IPS-18c (cell line): ENCODE results near the gene SLC7A5.
"Not testable (repeated sequence)": the region's sequence is repeated elsewhere in the genome, so short reads cannot be mapped to it uniquely, and the experiment has no call there.

Experiments used
- H3K4me3 ChIP-seq: 2 replicates; pipeline ENCODE4 v1.7.0; 2013; ENCODE audit warnings: low read depth, mild to moderate bottlenecking, low read length, moderate library complexity; ENCODE audit not compliant: insufficient read depth
- H3K9me3 ChIP-seq: one replicate; pipeline ENCODE4 v1.6.1; 2013; ENCODE audit warnings: mild to moderate bottlenecking, low read length, moderate library complexity; ENCODE audit not compliant: control insufficient read depth, insufficient read depth

Gene SLC7A5

DNA sequence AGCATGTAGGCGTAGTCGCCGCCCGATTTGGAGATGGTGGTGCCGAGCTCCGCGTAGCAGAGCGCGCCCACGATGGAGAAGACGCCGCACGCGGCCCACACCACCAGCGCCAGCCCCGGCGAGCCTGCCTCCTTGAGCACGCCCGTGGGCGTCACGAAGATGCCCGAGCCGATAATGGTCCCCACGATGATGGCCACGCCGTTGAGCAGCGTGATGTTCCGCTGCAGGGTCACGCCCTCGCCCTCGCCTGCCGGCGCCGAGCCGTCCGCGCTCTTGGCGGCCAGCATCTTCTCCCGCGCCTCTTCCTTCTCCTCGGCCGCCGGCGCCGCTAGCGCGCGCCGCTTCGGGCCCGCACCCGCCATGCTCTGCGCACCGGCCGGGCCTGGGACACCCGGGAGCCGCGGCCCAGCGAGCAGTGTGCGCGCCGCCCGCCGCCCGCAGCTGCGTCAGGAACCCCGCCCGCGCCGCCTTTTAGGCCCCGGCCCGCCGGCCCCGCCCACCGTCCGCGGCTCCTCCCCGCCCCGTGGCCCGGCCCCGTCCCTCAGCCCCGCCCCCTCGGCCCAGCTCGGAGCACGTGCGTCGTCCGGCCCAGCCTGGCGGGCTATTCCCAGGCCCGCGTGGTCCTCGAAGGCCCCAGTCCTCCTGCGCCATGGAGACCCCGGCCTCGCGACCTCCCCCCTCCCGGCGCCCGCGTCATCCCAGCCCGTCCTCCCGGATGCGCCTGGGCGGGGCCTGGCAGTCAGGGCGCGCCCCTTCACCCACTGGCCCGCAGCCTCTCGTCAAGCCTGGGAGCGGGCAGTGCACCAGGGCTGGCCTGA is at the start of gene SLC7A5:
TSS of gene SLC7A5 (minus strand) at position 447 of the 818 bp plus-strand sequence. CDS start at position 362, 85 bp downstream.
- H3K9me3 ChIP-seq: not testable (repeated sequence)
- H3K4me3 ChIP-seq: peak within 1 kb of the TSS; percentile 31

- no peak overlapping the region for H3K4me3 ChIP-seq
- no peaks in the 10 kb centered on the region for H3K9me3 ChIP-seq
Measured at GRCh38 chr16:87918338-87918737, 49.0 kb upstream of the SLC7A5 start.

GRCh38 chr16:87917503-87917902 is 48.2 kb upstream of the SLC7A5 start:
- Histone ChIP-seq H3K9me3 (no peaks in the 10 kb centered on the region), H3K4me3 (no peak overlapping the region)

DNA sequence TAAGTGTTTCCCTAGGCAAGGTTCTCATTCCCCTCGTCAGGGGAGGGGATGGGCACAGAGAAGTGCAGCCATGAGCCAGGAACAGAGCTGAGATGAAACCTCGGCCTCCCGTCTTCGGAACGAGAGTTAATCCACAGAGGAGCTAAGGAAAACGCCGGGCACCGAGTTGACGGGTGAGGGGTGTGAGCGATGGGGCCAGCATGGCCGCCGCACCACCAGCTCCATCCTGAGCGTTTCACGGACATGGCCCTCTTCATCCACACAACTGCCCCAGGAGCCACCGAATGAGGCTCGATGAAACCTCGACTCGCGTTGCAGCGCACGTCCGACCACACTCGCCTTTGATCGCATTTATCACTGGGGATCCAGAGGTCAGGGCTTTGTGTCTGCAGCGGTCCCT is 45.5 kb upstream of the SLC7A5 start:
- Histone ChIP-seq H3K9me3 (no peaks in the 10 kb centered on the region), H3K4me3 (no peak overlapping the region)

DNA sequence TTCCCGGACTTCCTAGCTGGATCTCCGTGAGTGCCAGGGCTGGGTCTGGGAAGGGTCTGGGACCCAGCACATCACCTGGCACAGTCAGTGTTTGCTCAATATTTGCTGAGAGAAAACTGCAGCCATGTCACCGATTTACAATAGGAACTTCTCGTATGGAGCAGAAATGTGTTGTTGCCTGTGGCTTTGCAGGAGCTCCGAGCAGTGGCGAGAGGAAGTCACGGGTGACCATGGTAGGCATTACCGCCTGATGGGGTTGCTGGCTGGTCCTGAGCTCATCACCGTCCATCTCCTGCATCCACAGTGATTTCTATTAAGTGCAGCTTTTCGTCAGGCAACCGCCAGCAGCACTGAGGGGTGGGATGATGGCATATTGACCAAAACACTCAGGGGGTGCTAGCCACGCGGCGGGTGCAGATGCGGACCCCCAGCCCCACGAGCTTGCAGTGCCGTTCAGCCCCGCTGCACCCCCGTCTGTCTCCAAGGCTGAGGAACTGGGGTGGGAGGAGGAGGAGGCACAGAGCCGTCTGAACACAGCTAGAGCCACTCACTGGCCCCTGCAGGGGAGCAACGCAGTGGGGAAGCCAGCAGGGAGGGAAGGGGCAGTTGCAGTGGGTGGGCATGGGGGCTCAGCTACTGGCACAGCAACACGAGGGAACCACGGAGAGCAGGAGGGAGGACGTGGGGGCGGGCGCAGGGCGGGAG is 44.9 kb upstream of the SLC7A5 start:
- not testable (repeated sequence) for H3K9me3 ChIP-seq, H3K4me3 ChIP-seq

- not testable (repeated sequence) for H3K9me3 ChIP-seq, H3K4me3 ChIP-seq
Measured at GRCh38 chr16:87912691-87913090, 43.4 kb upstream of the SLC7A5 start.

DNA sequence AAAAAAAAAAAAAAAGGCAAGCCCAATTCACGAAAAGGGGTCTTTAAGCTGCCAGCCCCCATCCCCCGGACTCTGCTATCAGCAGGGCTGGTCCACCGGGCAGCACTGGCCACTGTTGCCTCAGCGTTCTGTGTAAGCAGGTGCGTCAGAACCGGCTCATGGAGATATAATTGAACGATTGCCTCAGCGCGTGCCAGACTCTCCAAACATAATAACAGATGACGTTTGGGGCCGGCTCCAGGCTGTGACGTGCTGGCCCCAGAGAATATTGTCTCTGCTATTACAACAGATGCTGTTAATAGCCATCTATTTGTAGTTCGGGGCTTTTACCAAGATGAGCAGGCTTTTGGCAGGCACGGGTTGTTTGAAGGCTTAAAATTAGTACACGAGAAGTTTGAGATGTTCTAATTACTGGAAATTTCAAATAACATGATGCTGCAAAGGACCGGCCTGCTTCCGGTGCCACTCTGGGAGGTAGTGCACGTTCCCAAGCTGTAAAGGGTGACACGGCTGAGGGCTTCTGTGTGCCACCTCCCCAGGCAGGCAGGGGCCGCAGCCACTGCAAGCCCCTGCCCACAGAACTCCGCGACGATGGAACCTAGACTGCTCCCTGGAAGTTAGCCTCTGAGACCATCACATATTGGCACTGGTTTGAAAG is 41.9 kb upstream of the SLC7A5 start:
- H3K9me3 ChIP-seq, H3K4me3 ChIP-seq: not testable (repeated sequence)

DNA sequence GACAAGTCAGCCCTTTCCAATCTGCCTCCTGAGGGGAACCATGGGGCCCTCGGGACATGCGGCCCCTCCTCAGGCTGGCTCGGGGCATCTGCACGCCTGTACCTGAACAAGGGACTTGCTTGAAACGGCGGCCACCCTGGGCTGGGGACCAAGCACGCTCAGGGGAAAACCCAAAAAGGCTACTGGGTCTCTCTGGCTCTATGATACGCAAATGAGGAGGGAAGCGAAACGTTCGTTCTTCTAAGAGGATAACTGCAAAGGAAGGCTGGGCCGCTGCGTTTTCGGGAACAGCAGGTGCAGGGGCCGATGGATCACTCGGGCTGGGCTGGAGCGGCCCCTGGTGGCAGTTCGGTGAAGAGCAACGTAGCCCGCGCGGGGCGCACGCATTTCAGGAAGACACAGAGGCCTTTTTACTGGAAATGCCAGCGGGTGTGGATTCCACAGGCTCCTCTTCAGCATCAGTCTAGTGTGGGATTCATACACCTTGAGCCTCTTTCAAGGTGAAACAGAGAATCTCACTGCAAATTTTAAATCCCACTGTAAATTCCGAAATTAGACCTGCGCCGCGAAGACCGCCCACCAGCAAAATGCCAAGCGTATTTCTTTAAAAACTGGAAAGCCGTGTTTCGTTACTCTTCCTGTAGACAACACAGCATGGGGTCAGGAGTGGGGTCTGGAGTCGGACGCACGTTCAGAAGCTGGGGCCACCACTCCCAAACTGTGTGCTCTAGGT is 40.1 kb upstream of the SLC7A5 start:
- H3K4me3 ChIP-seq, H3K9me3 ChIP-seq: not testable (repeated sequence)

GRCh38 chr16:87908101-87908500 is 38.8 kb upstream of the SLC7A5 start:
- H3K9me3 ChIP-seq, H3K4me3 ChIP-seq: not testable (repeated sequence)

DNA sequence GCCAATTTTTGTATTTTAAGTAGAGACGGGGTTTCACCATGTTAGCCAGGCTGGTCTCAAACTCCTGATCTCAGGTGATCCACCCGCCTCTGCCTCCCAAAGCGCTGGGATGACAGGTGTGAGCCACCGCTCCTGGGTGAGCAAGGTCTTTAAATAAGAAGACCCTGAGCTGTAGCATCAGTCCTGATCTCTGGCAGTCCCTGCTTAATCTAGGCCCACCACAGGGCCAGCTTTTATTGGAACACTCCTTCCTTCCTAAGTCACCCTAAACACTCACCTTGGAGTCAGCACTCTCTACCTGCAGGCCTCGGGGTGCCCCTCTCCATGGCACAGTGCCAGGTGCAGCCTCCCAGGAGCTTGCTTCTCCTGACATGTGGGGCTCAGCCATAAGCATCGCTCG is 36.2 kb upstream of the SLC7A5 start:
- not testable (repeated sequence) for H3K4me3 ChIP-seq, H3K9me3 ChIP-seq

- H3K4me3 ChIP-seq, H3K9me3 ChIP-seq: not testable (repeated sequence)
Measured at GRCh38 chr16:87904963-87905362, 35.7 kb upstream of the SLC7A5 start.

DNA sequence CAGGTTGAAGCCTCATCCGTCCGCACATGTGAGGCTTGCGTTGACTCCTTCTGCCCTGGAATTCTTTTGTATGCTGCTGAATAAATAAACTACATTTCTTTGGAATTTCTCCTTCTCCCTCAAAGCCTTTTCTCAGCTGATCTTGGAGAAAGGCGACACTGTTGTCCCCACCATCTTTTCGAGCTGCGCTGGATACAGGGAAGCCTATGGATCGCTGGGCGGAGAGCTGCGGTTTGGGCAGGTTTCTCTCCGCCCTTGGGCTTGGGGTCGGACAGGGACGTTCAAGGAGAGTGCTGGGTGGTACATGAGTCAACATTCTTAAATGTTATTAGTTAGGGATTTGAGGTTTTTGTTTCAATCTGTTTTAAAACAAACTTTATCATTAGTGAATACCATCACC is 31.2 kb upstream of the SLC7A5 start:
- not testable (repeated sequence) for H3K4me3 ChIP-seq, H3K9me3 ChIP-seq

GRCh38 chr16:87897521-87898505 is 28.5 kb upstream of the SLC7A5 start:
- Histone ChIP-seq H3K9me3 (no peaks in the 10 kb centered on the region), H3K4me3 (no peak overlapping the region)

DNA sequence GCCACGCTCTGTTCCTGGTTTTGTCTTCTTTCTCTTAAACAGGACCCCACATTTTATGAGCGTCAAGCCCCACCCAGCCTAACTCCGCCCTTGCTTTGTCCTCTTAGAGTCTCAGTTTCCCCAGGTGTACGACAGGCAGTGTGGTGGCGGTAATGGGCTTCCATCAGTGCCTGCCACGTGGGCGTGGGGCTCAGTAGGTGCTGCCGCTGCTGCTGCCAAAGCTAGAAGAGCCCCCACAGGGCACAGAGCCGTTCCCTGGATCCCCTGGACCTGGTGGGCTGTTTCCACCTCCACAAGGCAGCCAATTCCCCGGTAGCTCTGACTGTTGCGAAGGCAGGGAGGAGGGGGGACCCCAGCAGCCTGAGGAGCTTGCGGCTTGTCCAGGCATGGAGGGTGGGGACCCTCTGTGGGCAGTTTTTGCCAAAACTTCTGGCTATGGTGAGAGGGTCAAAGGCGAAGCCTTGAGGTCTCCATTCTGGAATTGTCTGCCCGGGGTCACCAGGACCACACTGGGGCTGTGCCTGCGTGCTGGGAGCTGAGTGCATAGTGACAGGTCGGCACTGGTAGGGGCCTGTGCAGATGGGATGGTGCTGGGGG is 27.7 kb upstream of the SLC7A5 start:
- not testable (repeated sequence) for H3K9me3 ChIP-seq, H3K4me3 ChIP-seq

DNA sequence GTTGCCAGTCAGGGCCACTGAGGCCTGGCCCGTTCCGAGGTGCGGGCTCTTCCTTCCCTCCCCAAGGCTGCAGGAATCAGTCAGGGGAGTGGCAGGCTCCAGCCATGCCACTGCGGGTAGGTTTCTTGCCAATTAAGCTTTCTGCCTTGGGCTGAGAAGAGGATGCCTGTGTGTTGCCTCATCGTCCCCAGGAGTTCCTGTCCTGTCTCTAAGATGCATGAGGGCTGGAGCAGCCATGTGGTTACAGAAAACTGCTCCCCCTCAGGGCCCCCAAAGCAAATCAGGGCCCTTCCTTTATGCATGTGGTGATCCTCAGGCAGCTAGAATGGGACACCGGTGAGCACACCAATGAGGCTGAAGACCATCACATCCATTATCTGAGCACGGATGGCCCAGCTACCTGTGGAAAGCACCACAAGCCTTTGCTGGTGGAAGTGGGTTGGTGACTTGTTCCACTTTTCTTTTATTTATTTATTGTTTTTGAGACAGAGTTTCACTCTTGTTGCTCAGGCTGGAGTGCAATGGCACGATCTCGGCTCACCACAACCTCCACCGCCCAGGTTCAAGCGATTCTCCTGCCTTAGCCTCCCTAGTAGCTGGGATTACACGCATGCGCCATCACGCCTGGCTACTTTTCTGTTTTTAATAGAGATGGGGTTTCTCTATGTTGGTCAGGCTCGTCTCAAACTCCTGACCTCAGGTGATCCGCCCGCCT is 27.0 kb upstream of the SLC7A5 start:
- H3K9me3 ChIP-seq, H3K4me3 ChIP-seq: not testable (repeated sequence)
